H1 (cell line): ENCODE results near the gene PRPF6. TPM values are rescaled to one million over a fixed set of nuclear protein-coding genes. Genes with fewer than 3 reads are reported as not detected.
A peak's percentile ranks its signal among the peaks of the same experiment; 100 is the strongest.

Experiments used
- CTCF ChIA-PET: fragments of 300-600 bp; sonication (Branson Sonifier 250); formaldehyde crosslinking; loops from one replicate; lab custom pipeline; 2021; ENCODE audit not compliant: partially characterized antibody; lab: Charles Lee
- POLR2A ChIA-PET: fragments of 300-600 bp; sonication (Branson Sonifier 250); formaldehyde crosslinking; loops from one replicate; lab custom pipeline; 2021; ENCODE audit warnings: inconsistent platforms; ENCODE audit not compliant: partially characterized antibody; lab: Charles Lee
- DNase-seq, 2 experiments: peaks; one replicate each; pipeline versions ENCODE4 v3.0.0 to v3.0.0-alpha.2; 2010 to 2022; ENCODE audit warnings: low spot score in 2 of 2, low read depth in 1 of 2, mixed read lengths in 1 of 2
- FAIRE-seq: peaks from 2 replicates; lab custom pipeline; 2011; peaks lifted over from hg19 to GRCh38; lab: Jason Lieb, UNC
- H2AFZ ChIP-seq: 2 replicates; pipeline ENCODE4 v1.8.1; 2012; ENCODE audit warnings: low read length, inconsistent platforms
- H2AK5ac ChIP-seq: 2 replicates; pipeline ENCODE4 v1.6.1; 2013; ENCODE audit warnings: low read depth, low read length
- H2BK120ac ChIP-seq: replicated peaks from 2 replicates; pipeline ENCODE3; 2013; ENCODE audit warnings: low read depth, low read length, inconsistent platforms
- H2BK12ac ChIP-seq: 2 replicates; pipeline ENCODE4 v1.6.1; 2013; ENCODE audit warnings: low read depth, low read length
- H2BK15ac ChIP-seq: 2 replicates; pipeline ENCODE4 v1.6.1; 2013; ENCODE audit warnings: low read length
- H2BK20ac ChIP-seq: 2 replicates; pipeline ENCODE4 v1.6.1; 2013; ENCODE audit warnings: low read length
- H2BK5ac ChIP-seq: 2 replicates; pipeline ENCODE4 v1.6.1; 2013; ENCODE audit warnings: low read depth, low read length
- H3K14ac ChIP-seq: 2 replicates; pipeline ENCODE4 v1.6.1; 2013; ENCODE audit warnings: inconsistent platforms; ENCODE audit not compliant: insufficient read length
- H3K18ac ChIP-seq: 2 replicates; pipeline ENCODE4 v1.6.1; 2013; ENCODE audit warnings: low read length; ENCODE audit errors: extremely low read depth
- H3K23ac ChIP-seq: 2 replicates; pipeline ENCODE4 v1.6.1; 2013; ENCODE audit warnings: inconsistent platforms; ENCODE audit not compliant: insufficient read length
- H3K23me2 ChIP-seq: 2 replicates; pipeline ENCODE4 v1.6.1; 2013; ENCODE audit warnings: low read depth, low read length
- H3K27ac ChIP-seq: 2 replicates; pipeline ENCODE4 v1.6.1; 2011; ENCODE audit warnings: low read depth, low read length, inconsistent platforms
- H3K27me3 ChIP-seq, 4 experiments: replicated peaks in 1 of 4; 1 replicate in 1 of 4; 2 replicates in 3 of 4; pipeline versions ENCODE4 v1.6.1 to v1.8.1; 2011 to 2013; ENCODE audit warnings: low read length in 3 of 4, mild to moderate bottlenecking in 3 of 4, inconsistent platforms in 2 of 4, mixed read lengths in 2 of 4, moderate library complexity in 1 of 4; ENCODE audit not compliant: control insufficient read depth in 3 of 4, insufficient read depth in 3 of 4; ENCODE audit errors: extremely low read depth in 1 of 4
- H3K36me3 ChIP-seq, 4 experiments: 2 replicates each; pipeline versions ENCODE4 v1.6.1 to v1.8.1; 2011 to 2013; ENCODE audit warnings: mild to moderate bottlenecking in 4 of 4, low read length in 3 of 4, moderate library complexity in 2 of 4, control low read depth in 1 of 4, inconsistent platforms in 1 of 4; ENCODE audit not compliant: insufficient read depth in 4 of 4, control insufficient read depth in 2 of 4
- H3K4ac ChIP-seq: replicated peaks from 2 replicates; pipeline ENCODE3; 2013; ENCODE audit warnings: low read length, low read depth, mixed read lengths, inconsistent platforms; ENCODE audit not compliant: insufficient read length
- H3K4me1 ChIP-seq, 4 experiments: replicated peaks in 1 of 4; 1 replicate in 1 of 4; 2 replicates in 3 of 4; pipeline versions ENCODE4 v1.6.1 to v1.8.1; 2011 to 2013; ENCODE audit warnings: low read length in 3 of 4, inconsistent platforms in 2 of 4, mixed read lengths in 1 of 4; ENCODE audit not compliant: insufficient read depth in 4 of 4, control insufficient read depth in 3 of 4
- H3K4me2 ChIP-seq, 2 experiments: 2 replicates each; pipeline versions ENCODE4 v1.6.1 to v1.8.1; 2011 to 2013; ENCODE audit warnings: low read depth in 2 of 2, low read length in 2 of 2, control low read depth in 1 of 2, inconsistent platforms in 1 of 2, mild to moderate bottlenecking in 1 of 2; ENCODE audit not compliant: insufficient read depth in 1 of 2
- H3K4me3 ChIP-seq, 4 experiments: fragments of 200-600, 300-600 bp in 1 of 4; sonication (generic), shearing (Covaris generic), sonication (Bioruptor Twin) in 1 of 4; 2 replicates each; pipeline versions ENCODE4 v1.5.1 to v1.8.1; 2011 to 2016; ENCODE audit warnings: low read length in 4 of 4, low read depth in 3 of 4, control low read depth in 2 of 4, inconsistent platforms in 2 of 4, mild to moderate bottlenecking in 2 of 4, mixed read lengths in 1 of 4, moderate library complexity in 1 of 4; ENCODE audit not compliant: insufficient read depth in 2 of 4; ENCODE audit errors: extremely low read depth in 1 of 4
- H3K56ac ChIP-seq: replicated peaks from 2 replicates; pipeline ENCODE3; 2013; ENCODE audit warnings: low read depth, mild to moderate bottlenecking, mixed read lengths, low read length, inconsistent platforms; ENCODE audit not compliant: insufficient read length
- H3K79me1 ChIP-seq: 2 replicates; pipeline ENCODE4 v1.6.1; 2013; ENCODE audit warnings: low read depth, low read length, control low read depth
- H3K79me2 ChIP-seq, 2 experiments: 2 replicates each; pipeline versions ENCODE4 v1.6.1 to v1.8.1; 2012 to 2013; ENCODE audit warnings: low read length in 2 of 2, mild to moderate bottlenecking in 2 of 2, inconsistent platforms in 1 of 2; ENCODE audit not compliant: insufficient read depth in 2 of 2, control insufficient read depth in 1 of 2
- H3K9ac ChIP-seq, 4 experiments: replicated peaks in 1 of 4; 1 replicate in 1 of 4; 2 replicates in 3 of 4; pipeline versions ENCODE4 v1.6.1 to v1.8.1; 2011 to 2013; ENCODE audit warnings: low read depth in 3 of 4, low read length in 3 of 4, control low read depth in 2 of 4, mild to moderate bottlenecking in 2 of 4, moderate library complexity in 2 of 4, inconsistent platforms in 1 of 4; ENCODE audit errors: extremely low read depth in 1 of 4
- H3K9me3 ChIP-seq, 2 experiments: 2 replicates each; pipeline versions ENCODE4 v1.6.1 to v1.8.1; 2012 to 2013; ENCODE audit warnings: mild to moderate bottlenecking in 2 of 2, moderate library complexity in 2 of 2, control low read depth in 1 of 2, inconsistent platforms in 1 of 2, low read depth in 1 of 2, low read length in 1 of 2, mixed read lengths in 1 of 2; ENCODE audit not compliant: insufficient read depth in 2 of 2
- H4K20me1 ChIP-seq, 2 experiments: replicated peaks in 1 of 2; 2 replicates each; pipeline versions ENCODE3 to v1.8.1; 2011 to 2013; ENCODE audit warnings: inconsistent platforms in 2 of 2, low read length in 2 of 2, mild to moderate bottlenecking in 1 of 2; ENCODE audit not compliant: insufficient read depth in 2 of 2, control insufficient read depth in 1 of 2
- H4K5ac ChIP-seq: 2 replicates; pipeline ENCODE4 v1.6.1; 2013; ENCODE audit warnings: low read length, low read depth, mixed read lengths, inconsistent platforms; ENCODE audit not compliant: insufficient read length
- H4K8ac ChIP-seq: 2 replicates; pipeline ENCODE4 v1.8.0; 2013; ENCODE audit warnings: mild to moderate bottlenecking, moderate library complexity, low read length, inconsistent platforms; ENCODE audit not compliant: insufficient read depth; ENCODE audit errors: extremely low read depth
- H4K91ac ChIP-seq: replicated peaks from 2 replicates; pipeline ENCODE3; 2013; ENCODE audit warnings: low read length, mixed read lengths, inconsistent platforms; ENCODE audit not compliant: insufficient read length
- ATF3 ChIP-seq: IDR thresholded peaks from 2 replicates; pipeline ENCODE4 v1.6.1; 2011; ENCODE audit warnings: low read depth, mild to moderate bottlenecking, low read length; ENCODE audit not compliant: insufficient read depth
- EP300 ChIP-seq, 2 experiments: IDR thresholded peaks; 1 replicate in 1 of 2; 2 replicates in 1 of 2; pipeline ENCODE4 v1.6.1; 2011 to 2012; ENCODE audit warnings: low read depth in 2 of 2, low read length in 2 of 2, mild to moderate bottlenecking in 2 of 2, borderline replicate concordance in 1 of 2, inconsistent platforms in 1 of 2, moderate library complexity in 1 of 2
- KDM1A ChIP-seq: fragments of 200-600, 300-600 bp; sonication (generic); IDR thresholded peaks from 2 replicates; pipeline ENCODE4 v1.7.1; 2016; ENCODE audit warnings: mild to moderate bottlenecking, low read length, borderline replicate concordance
- KDM5A ChIP-seq: fragments of 200-600 bp; IDR thresholded peaks from 2 replicates; pipeline ENCODE4 v1.7.1; 2012; ENCODE audit warnings: mild to moderate bottlenecking, low read length, inconsistent platforms, mixed read lengths
- MAX ChIP-seq: IDR thresholded peaks from 2 replicates; pipeline ENCODE4 v1.6.1; 2012; ENCODE audit warnings: inconsistent platforms
- NRF1 ChIP-seq: IDR thresholded peaks from 2 replicates; pipeline ENCODE4 v1.6.1; 2011; ENCODE audit warnings: mild to moderate bottlenecking, low read depth, low read length, improper control_type of control experiment
- SIN3A ChIP-seq, 2 experiments: IDR thresholded peaks in 1 of 2; conservative IDR thresholded peaks in 1 of 2; 2 replicates each; pipeline ENCODE4 v1.6.1; 2011 to 2012; ENCODE audit warnings: low read length in 2 of 2, improper control_type of control experiment in 1 of 2, low read depth in 1 of 2, mild to moderate bottlenecking in 1 of 2
- SRF ChIP-seq: IDR thresholded peaks from 2 replicates; pipeline ENCODE4 v1.6.1; 2011; ENCODE audit warnings: mild to moderate bottlenecking, low read depth, low read length, moderate library complexity
- WGBS, 2 experiments: shearing (Covaris generic) in 1 of 2; methylation state at CpG; one replicate each; pipeline versions ENCODE4 v1.1.6 to v1.1.7; 2013 to 2015; ENCODE audit warnings: low lambda C conversion rate in 2 of 2, mixed read lengths in 2 of 2, inconsistent platforms in 1 of 2, low coverage in 1 of 2, missing lambda C conversion rate in 1 of 2; ENCODE audit not compliant: insufficient replicate concordance in 2 of 2, insufficient coverage in 1 of 2, insufficient read length in 1 of 2; ENCODE audit errors: extremely low coverage in 1 of 2, missing lambda C conversion rate in 1 of 2; 5-methylcytosine and 5-hydroxymethylcytosine counted together
- polyA plus RNA-seq, 7 experiments: library from polyadenylated mRNA; depleted of rRNA in 3 of 7; stranded (reverse) in 5 of 7; unstranded in 2 of 7; fragments of >200 nt in 5 of 7; fragments of 200-250 nt in 2 of 7; gene quantifications; 1 replicate in 5 of 7; 2 replicates in 1 of 7; 4 replicates in 1 of 7; pipeline versions ENCODE4 v1.2.1 to v1.2.3, GENCODE V29; 2011 to 2013; ENCODE audit warnings: missing spikeins in 2 of 7, mixed read lengths in 2 of 7
- total RNA-seq: library from RNA; stranded (reverse); fragmentation: NEBNext Ultra II Directional; extraction: Animal tissue kit (Norgen Biotek cat#: 25700); gene quantifications from 2 replicates; pipeline ENCODE4 v1.2.1, GENCODE V29; 2021

The PRPF6 gene
- total and polyA plus RNA-seq, 2 of the 8 experiments (the other 6 are each of a cell fraction or from before 2014, with no cell fraction given): 27.9 to 76.9 TPM

GRCh38 chr20:63955827-63956663 is 24.9 kb upstream of the PRPF6 start, which contains the start of gene UCKL1:
Gene UCKL1 (minus strand): TSS chr20:63956416. CDS start chr20:63956372, 44 bp downstream.
- POLR2A ChIA-PET: interaction anchor here (0.6 to 4.0 kb wide), 12 partner anchors 12 to 435 kb away, joined by 3 to 68 read pairs (median 3); partner anchors contain the start of genes PRPF6 and TPD52L2
- Histone ChIP-seq H4K20me1 (peaks cover 10 to 22% of the 10 kb centered on the region in 2 experiments), H3K18ac (peak within 1 kb of the TSS; percentile 99), H3K9ac (peak within 1 kb of the TSS; percentile 67 to 90 (median 85)), H3K9me3 (no peaks in the 10 kb centered on the region), H3K27ac (peak within 1 kb of the TSS; percentile 69), H3K56ac (peak within 1 kb of the TSS; percentile 59), H3K4me3 (peak within 1 kb of the TSS; percentile 94 to 98 (median 96)), H3K23ac (no peak within 1 kb of the TSS), H2BK12ac (no peak within 1 kb of the TSS), H3K4ac (peak within 1 kb of the TSS; percentile 81), H2AK5ac (no peak within 1 kb of the TSS), H2BK120ac (peak within 1 kb of the TSS; percentile 21), H3K79me2 (peaks cover 17 to 45% of the 10 kb centered on the region in 2 experiments; a peak in 3 of 4 replicates), H3K4me1 (peaks cover 0 to 19% (median 12%) of the 10 kb centered on the region in 4 experiments; a peak in 6 of 7 replicates), H2AFZ (peak within 1 kb of the TSS; percentile 67; the same call in 1 of the 2 replicates), H2BK20ac (no peak within 1 kb of the TSS), H3K14ac (no peak within 1 kb of the TSS), H2BK5ac (peak within 1 kb of the TSS; percentile 97), H3K23me2 (peaks cover 8% of the 10 kb centered on the region; the same call in 1 of the 2 replicates), H3K27me3 (no peaks in the 10 kb centered on the region), H2BK15ac (0 out of 2 replicates have a peak within 1 kb of the TSS, but pooled peaks have one; percentile 29), H3K79me1 (peaks cover 22% of the 10 kb centered on the region), H3K4me2 (peak within 1 kb of the TSS; percentile 61 to 88), H4K8ac (peak within 1 kb of the TSS; percentile 91), H3K36me3 (peaks cover 0 to 7% (median 3%) of the 10 kb centered on the region in 4 experiments; a peak in 3 of 8 replicates), H4K91ac (peak within 1 kb of the TSS; percentile 96), H4K5ac (peak within 1 kb of the TSS; percentile 95)
- CTCF ChIA-PET: interaction anchor here (0.7 to 2.9 kb wide), 5 partner anchors 16 to 60 kb away, joined by 3 to 14 read pairs (median 4); no protein-coding TSS in a partner anchor
- DNase-seq (peak in 1 of 2 experiments; percentile 91), FAIRE-seq (no peak)
- 1% methylated on average over 71 of the region's 105 CpGs; no CpG with 5 or more reads in 1 of the 2 experiments for WGBS, 2 experiments
- TF ChIP-seq KDM1A: no peak
- TF ChIP-seq EP300 (IDR thresholded peaks at IDR 0.05; ENCODE audit: borderline replicate concordance in 1 of 2, low read depth in 2 of 2, low read length in 2 of 2): no peak
- TF ChIP-seq SRF: 0 out of 2 replicates have a peak, but pooled peaks have one; percentile 20
- 0 out of 2 replicates have a peak, but pooled peaks have one; percentile 10 for TF ChIP-seq KDM5A
- TF ChIP-seq SIN3A (conservative IDR thresholded peaks at IDR 0.05 in 1 of 2, IDR thresholded peaks at IDR 0.05 in 1 of 2; ENCODE audit: low read depth in 1 of 2, low read length in 2 of 2): peak in 1 of 2 experiments; percentile 89; a peak in 1 of 4 replicates
- TF ChIP-seq MAX: peak; percentile 91
- TF ChIP-seq ATF3: peak; percentile 76; the same call in 1 of the 2 replicates
- 0 out of 2 replicates have a peak, but pooled peaks have one; percentile 11 for TF ChIP-seq NRF1
